ENCODE data around the gene SPDYE17.
"Not testable (repeated sequence)": the region's sequence is repeated elsewhere in the genome, so short reads cannot be mapped to it uniquely, and the experiment has no call there.

SPDYE17 gene

GRCh38 chr7:76972391-76972790, 59.8 kb downstream of the SPDYE17 start:
- DNase-seq (ENCODE audit: low spot score), result not testable (repeated sequence)

Measured in putamen (tissue), 1 donor.